ENCODE results near the gene TCF7L2. TPM values are rescaled to one million over a fixed set of nuclear protein-coding genes. Genes with fewer than 3 reads are reported as not detected.
A peak's percentile ranks its signal among the peaks of the same experiment; 100 is the strongest.

The TCF7L2 gene
- total RNA-seq, 1 donor from 2014 or later, result 76.4 TPM

GRCh38 chr10:113023017-113023416, 73.0 kb downstream of the TCF7L2 start:
- Mint-ChIP-seq H3K4me1 (peaks cover 45% of the 10 kb centered on the region), H3K27me3 (ENCODE audit: low read depth) (no peaks in the 10 kb centered on the region), H3K9me3 (no peaks in the 10 kb centered on the region), H3K27ac (no peak overlapping the region), H3K36me3 (no peaks in the 10 kb centered on the region), H3K4me3 (no peak overlapping the region)
- DNase-seq (ENCODE audit: low spot score in 2 of 2, unreplicated experiment in 2 of 2), result no peak
- no peak for TF ChIP-seq CTCF (IDR thresholded peaks at IDR 0.05; ENCODE audit: unreplicated experiment)

- no peaks in the 10 kb centered on the region for H3K27me3 Mint-ChIP-seq (ENCODE audit: low read depth)
These were observed 74.9 kb downstream of the TCF7L2 start for GRCh38 chr10:113024930-113025329.

GRCh38 chr10:113025487-113025886, 75.4 kb downstream of the TCF7L2 start:
- no peak for TF ChIP-seq CTCF (IDR thresholded peaks at IDR 0.05; ENCODE audit: unreplicated experiment)
- Mint-ChIP-seq H3K27ac (no peak overlapping the region), H3K27me3 (ENCODE audit: low read depth) (no peaks in the 10 kb centered on the region), H3K9me3 (no peaks in the 10 kb centered on the region), H3K36me3 (peaks cover 9% of the 10 kb centered on the region), H3K4me1 (peaks cover 43% of the 10 kb centered on the region), H3K4me3 (no peak overlapping the region)
- no peak for DNase-seq (ENCODE audit: low spot score in 2 of 2, unreplicated experiment in 2 of 2)

More at GRCh38 chr10:113024930-113025329, 74.9 kb downstream of the TCF7L2 start:
- TF ChIP-seq CTCF (IDR thresholded peaks at IDR 0.05; ENCODE audit: unreplicated experiment), result no peak
- H3K4me1 Mint-ChIP-seq, result peaks cover 45% of the 10 kb centered on the region
- H3K36me3 Mint-ChIP-seq, result peaks cover 5% of the 10 kb centered on the region
- no peaks in the 10 kb centered on the region for H3K9me3 Mint-ChIP-seq
- no peak overlapping the region for H3K4me3 Mint-ChIP-seq
- H3K27ac Mint-ChIP-seq, result no peak overlapping the region
- DNase-seq (ENCODE audit: low spot score in 2 of 2, unreplicated experiment in 2 of 2), result no peak

- no peak for TF ChIP-seq CTCF (IDR thresholded peaks at IDR 0.05; ENCODE audit: unreplicated experiment)
- peaks cover 39% of the 10 kb centered on the region for H3K4me1 Mint-ChIP-seq
- DNase-seq (ENCODE audit: low spot score in 2 of 2, unreplicated experiment in 2 of 2), result no peak
- H3K36me3 Mint-ChIP-seq, result peaks cover 9% of the 10 kb centered on the region
- H3K9me3 Mint-ChIP-seq, result no peaks in the 10 kb centered on the region
- H3K27me3 Mint-ChIP-seq (ENCODE audit: low read depth), result no peaks in the 10 kb centered on the region
- H3K27ac Mint-ChIP-seq, result peak overlapping the region; percentile 78
- no peak overlapping the region for H3K4me3 Mint-ChIP-seq
These were observed 76.6 kb downstream of the TCF7L2 start for GRCh38 chr10:113026679-113027078.

- Mint-ChIP-seq H3K9me3 (no peaks in the 10 kb centered on the region), H3K4me1 (peaks cover 34% of the 10 kb centered on the region), H3K36me3 (peaks cover 9% of the 10 kb centered on the region), H3K27ac (peak overlapping the region; percentile 78), H3K27me3 (ENCODE audit: low read depth) (no peaks in the 10 kb centered on the region), H3K4me3 (no peak overlapping the region)
- no peak for TF ChIP-seq CTCF (IDR thresholded peaks at IDR 0.05; ENCODE audit: unreplicated experiment)
- DNase-seq (ENCODE audit: low spot score in 2 of 2, unreplicated experiment in 2 of 2), result no peak
These were observed 77.2 kb downstream of the TCF7L2 start for GRCh38 chr10:113027230-113027573.

Data from mesothelial cell of epicardium (in vitro differentiated cells).